Heart left ventricle (tissue), 13 donors: ENCODE data around the gene MAGI1.

ENCODE experiments used
- CTCF ChIP-seq, 12 donors: fragments of 200-600 bp; sonication (generic) in 4 of 12; IDR thresholded peaks; one replicate each; pipeline versions ENCODE4 v1.5.0 to v1.8.0; 2018 to 2022; ENCODE audit warnings: antibody characterized with exemption in 12 of 12, mild to moderate bottlenecking in 5 of 12
- POLR2A ChIP-seq, 2 donors: fragments of 450-650 bp; IDR thresholded peaks; one replicate each; pipeline ENCODE4 v1.6.1; 2017; ENCODE audit warnings: antibody characterized with exemption in 2 of 2, mild to moderate bottlenecking in 2 of 2, moderate library complexity in 2 of 2
- donor health status: ischemic (EF 13 %, LVEDD 7.1; RV severe dilation, severe dysfunction).
- donor health status: DM: no; HTN: yes; CAD: no.
- donor health status: DM: no; HTN: no; CAD: no.
- donor health status: ischemic (EF 25% LVEDD 6.9; RV normal size, moderate dysfunction).
- donor health status: ischemic (EF 25% LVEDD 5.7; RV mildly dilated, moderate dysfunction).
- donor health status: ischemic (EF 35%, LVEDD 5.7; RV mildly dilated, moderate dysfunction).
- donor health status: nonischemic (EF 11% LVEDD 7.7; RV severe dilation, severe dysfunction).
- donor health status: DM: yes; HTN: yes; CAD: no.
- donor health status: PGD.
- donor health status: ischemic (EF 29% LVEDD 5.4; RV normal size, mild dysfunction).
- donor health status: nonischemic (EF 23%, LVEDD 6.1; RV moderate dilation, normal function).

- TF ChIP-seq CTCF (IDR thresholded peaks at IDR 0.05) = no peak
- TF ChIP-seq POLR2A (IDR thresholded peaks at IDR 0.05) = no peak
These were observed 94.5 kb downstream of the MAGI1 start for GRCh38 chr3:65944252-65944651.
